GM23338 (cell line): ENCODE data around the gene SYNRG. TPM values are rescaled to one million over a fixed set of nuclear protein-coding genes. Genes with fewer than 3 reads are reported as not detected.

ENCODE experiments used
- ATAC-seq: fragments of 200-7000 bp; cut with Tn5 transposase; 3 replicates; pipeline ENCODE4 v1.9.1; 2020
- DNase-seq: peaks from one replicate; pipeline ENCODE4 v3.0.0-alpha.2; 2015; ENCODE audit warnings: low spot score
- H2AFZ ChIP-seq: fragments of 200-600 bp; sonication (generic); 2 replicates; pipeline ENCODE4 v1.8.0; 2016; ENCODE audit warnings: antibody characterized with exemption, mild to moderate bottlenecking, moderate library complexity
- H3F3A ChIP-seq: fragments of 200-600 bp; sonication (generic); replicated peaks from 2 replicates; pipeline ENCODE4 v1.8.0; 2017; ENCODE audit warnings: antibody characterized with exemption, mixed run types, low read depth
- H3K27ac ChIP-seq: fragments of 200-600 bp; sonication (generic); 2 replicates; pipeline ENCODE4 v1.6.1; 2016; ENCODE audit warnings: low read depth
- H3K27me3 ChIP-seq: fragments of 200-600 bp; sonication (generic); 2 replicates; pipeline ENCODE4 v1.8.0; 2016; ENCODE audit warnings: mild to moderate bottlenecking, mixed run types, moderate library complexity; ENCODE audit not compliant: insufficient read depth
- H3K36me3 ChIP-seq: fragments of 200-600 bp; sonication (generic); 2 replicates; pipeline ENCODE4 v1.8.0; 2016; ENCODE audit warnings: mild to moderate bottlenecking; ENCODE audit not compliant: insufficient read depth
- H3K4me1 ChIP-seq: fragments of 200-600 bp; sonication (generic); 2 replicates; pipeline ENCODE4 v1.8.0; 2016; ENCODE audit warnings: mild to moderate bottlenecking, moderate library complexity; ENCODE audit not compliant: insufficient read depth
- H3K4me2 ChIP-seq: fragments of 200-600 bp; sonication (generic); 2 replicates; pipeline ENCODE4 v1.7.1; 2017; ENCODE audit warnings: mixed run types
- H3K4me3 ChIP-seq: fragments of 200-600 bp; sonication (generic); 2 replicates; pipeline ENCODE4 v1.6.1; 2016; ENCODE audit warnings: mixed run types
- H3K79me2 ChIP-seq: fragments of 200-600 bp; sonication (generic); replicated peaks from 2 replicates; pipeline ENCODE4 v1.8.0; 2017; ENCODE audit warnings: mild to moderate bottlenecking; ENCODE audit not compliant: insufficient read depth
- H3K9me2 ChIP-seq: fragments of 200-600 bp; sonication (generic); 2 replicates; pipeline ENCODE4 v1.8.0; 2017; ENCODE audit not compliant: insufficient read depth
- H4K20me1 ChIP-seq: fragments of 200-600 bp; sonication (generic); replicated peaks from 2 replicates; pipeline ENCODE4 v1.8.0; 2017; ENCODE audit warnings: mild to moderate bottlenecking; ENCODE audit not compliant: insufficient read depth
- H3K27ac Mint-ChIP-seq: 2 replicates; pipeline ENCODE4 v1.8.0; 2020; ENCODE audit warnings: inconsistent platforms, mild to moderate bottlenecking, moderate library complexity, mixed read lengths
- H3K27me3 Mint-ChIP-seq: 3 replicates; pipeline ENCODE4 v1.8.0; 2022; ENCODE audit warnings: low read depth, mild to moderate bottlenecking, moderate library complexity, mixed read lengths, inconsistent platforms; ENCODE audit not compliant: insufficient read depth, poor library complexity
- H3K36me3 Mint-ChIP-seq: 3 replicates; pipeline ENCODE4 v1.8.0; 2021; ENCODE audit warnings: low read depth, mild to moderate bottlenecking, inconsistent platforms, moderate library complexity, mixed read lengths
- H3K4me1 Mint-ChIP-seq: 3 replicates; pipeline ENCODE4 v1.8.0; 2020; ENCODE audit warnings: mild to moderate bottlenecking, inconsistent platforms, mixed read lengths
- H3K4me3 Mint-ChIP-seq: 3 replicates; pipeline ENCODE4 v1.8.0; 2021; ENCODE audit warnings: moderate library complexity, mild to moderate bottlenecking, inconsistent platforms, mixed read lengths
- H3K9me3 Mint-ChIP-seq: 3 replicates; pipeline ENCODE4 v1.8.0; 2020; ENCODE audit warnings: moderate library complexity, mild to moderate bottlenecking, inconsistent platforms, mixed read lengths
- CREB1 ChIP-seq: fragments of 250-450 bp; sonication (Bioruptor Pico); IDR thresholded peaks from 2 replicates; pipeline ENCODE4 v1.5.0; 2020; ENCODE audit warnings: low read depth, mild to moderate bottlenecking, moderate library complexity
- EZH2 ChIP-seq: fragments of 200-600 bp; sonication (generic); IDR thresholded peaks from one replicate; pipeline ENCODE4 v1.8.0; 2017; ENCODE audit warnings: antibody characterized with exemption, mild to moderate bottlenecking, low read depth; ENCODE audit not compliant: unreplicated experiment
- JUNB ChIP-seq: IDR thresholded peaks from one replicate; pipeline ENCODE4 v1.6.1; 2016; ENCODE audit warnings: antibody characterized with exemption; ENCODE audit not compliant: unreplicated experiment
- ZNF114 ChIP-seq: fragments of 250-450 bp; sonication (Bioruptor Pico); IDR thresholded peaks from 2 replicates; pipeline ENCODE4 v1.5.0; 2020; ENCODE audit warnings: mild to moderate bottlenecking, moderate library complexity
- polyA plus RNA-seq: library from polyadenylated mRNA; unstranded; fragments of >200 nt; fragmentation: Nextera tagmentation; extraction: Ambion mirVana; gene quantifications from 2 replicates; pipeline ENCODE4 v1.2.1, GENCODE V29; 2016
- total RNA-seq: library from RNA; depleted of rRNA; stranded (reverse); fragments of >200 nt; shearing (Covaris generic); gene quantifications from 2 replicates; pipeline ENCODE4 v1.2.3, GENCODE V29; 2014
- TF ChIP-seq, protein P1 (sequence below): IDR thresholded peaks from 2 replicates; pipeline ENCODE4 v1.6.1; 2016; ENCODE audit warnings: antibody characterized with exemption
- TF ChIP-seq, protein P2 (sequence below), 2 experiments: fragments of 200-600 bp in 1 of 2; sonication (generic) in 1 of 2; conservative IDR thresholded peaks; 2 replicates each; pipeline versions ENCODE4 v1.5.1 to v1.6.1; 2016 to 2017; ENCODE audit warnings: antibody characterized with exemption in 2 of 2, low read depth in 2 of 2, mild to moderate bottlenecking in 2 of 2, moderate library complexity in 1 of 2
- TF ChIP-seq, protein P3 (sequence below): IDR thresholded peaks from one replicate; pipeline ENCODE4 v1.6.1; 2018; ENCODE audit warnings: antibody characterized with exemption; ENCODE audit not compliant: unreplicated experiment
- TF ChIP-seq, protein P4 (sequence below): fragments of 250-450 bp; sonication (Bioruptor Pico); IDR thresholded peaks from 2 replicates; pipeline ENCODE4 v1.5.0; 2020; ENCODE audit warnings: mild to moderate bottlenecking, moderate library complexity

The SYNRG gene
- total and polyA plus RNA-seq, 2 experiments from 2014 or later = 18.6 to 22.6 TPM

DNA sequence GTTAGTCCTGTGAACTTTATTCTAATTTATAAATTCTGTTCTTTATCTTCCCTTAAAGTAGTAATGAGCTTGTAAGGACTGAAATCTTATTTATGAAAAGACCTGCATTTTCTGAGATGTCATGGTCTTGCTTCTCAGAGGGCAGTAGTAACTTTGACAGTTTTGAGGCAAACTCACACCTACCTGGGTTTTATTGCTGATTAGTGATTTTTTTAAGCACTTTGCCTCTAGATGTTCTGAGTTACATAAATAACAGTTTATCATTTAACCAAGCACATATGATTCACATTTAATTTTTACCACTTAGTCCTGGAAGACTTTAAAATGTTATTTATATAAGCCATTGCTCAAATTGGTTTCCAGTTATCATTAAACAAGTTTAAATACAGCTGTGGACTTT lies 108.8 kb downstream of the SYNRG start:
- no peaks in the 10 kb centered on the region for H3F3A ChIP-seq
- Mint-ChIP-seq H3K36me3 (peaks cover 2% of the 10 kb centered on the region; the same call in 1 of the 3 replicates), H3K9me3 (no peaks in the 10 kb centered on the region), H3K27ac (no peak overlapping the region), H3K27me3 (peaks cover 2% of the 10 kb centered on the region), H3K4me1 (peaks cover 11% of the 10 kb centered on the region), H3K4me3 (no peak overlapping the region)
- peaks cover 75% of the 10 kb centered on the region for H3K79me2 ChIP-seq
- H3K36me3 ChIP-seq = no peaks in the 10 kb centered on the region
- no peak overlapping the region for H2AFZ ChIP-seq
- H3K4me3 ChIP-seq = no peak overlapping the region
- no peaks in the 10 kb centered on the region; the same call in none of the 2 replicates for H4K20me1 ChIP-seq
- no peaks in the 10 kb centered on the region; the same call in 1 of the 2 replicates for H3K4me1 ChIP-seq
- TF ChIP-seq, protein P1, sequence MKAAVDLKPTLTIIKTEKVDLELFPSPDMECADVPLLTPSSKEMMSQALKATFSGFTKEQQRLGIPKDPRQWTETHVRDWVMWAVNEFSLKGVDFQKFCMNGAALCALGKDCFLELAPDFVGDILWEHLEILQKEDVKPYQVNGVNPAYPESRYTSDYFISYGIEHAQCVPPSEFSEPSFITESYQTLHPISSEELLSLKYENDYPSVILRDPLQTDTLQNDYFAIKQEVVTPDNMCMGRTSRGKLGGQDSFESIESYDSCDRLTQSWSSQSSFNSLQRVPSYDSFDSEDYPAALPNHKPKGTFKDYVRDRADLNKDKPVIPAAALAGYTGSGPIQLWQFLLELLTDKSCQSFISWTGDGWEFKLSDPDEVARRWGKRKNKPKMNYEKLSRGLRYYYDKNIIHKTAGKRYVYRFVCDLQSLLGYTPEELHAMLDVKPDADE = no peak
- no peak for TF ChIP-seq CREB1 (CRISPR knock-in tag)
- TF ChIP-seq, protein P2, sequence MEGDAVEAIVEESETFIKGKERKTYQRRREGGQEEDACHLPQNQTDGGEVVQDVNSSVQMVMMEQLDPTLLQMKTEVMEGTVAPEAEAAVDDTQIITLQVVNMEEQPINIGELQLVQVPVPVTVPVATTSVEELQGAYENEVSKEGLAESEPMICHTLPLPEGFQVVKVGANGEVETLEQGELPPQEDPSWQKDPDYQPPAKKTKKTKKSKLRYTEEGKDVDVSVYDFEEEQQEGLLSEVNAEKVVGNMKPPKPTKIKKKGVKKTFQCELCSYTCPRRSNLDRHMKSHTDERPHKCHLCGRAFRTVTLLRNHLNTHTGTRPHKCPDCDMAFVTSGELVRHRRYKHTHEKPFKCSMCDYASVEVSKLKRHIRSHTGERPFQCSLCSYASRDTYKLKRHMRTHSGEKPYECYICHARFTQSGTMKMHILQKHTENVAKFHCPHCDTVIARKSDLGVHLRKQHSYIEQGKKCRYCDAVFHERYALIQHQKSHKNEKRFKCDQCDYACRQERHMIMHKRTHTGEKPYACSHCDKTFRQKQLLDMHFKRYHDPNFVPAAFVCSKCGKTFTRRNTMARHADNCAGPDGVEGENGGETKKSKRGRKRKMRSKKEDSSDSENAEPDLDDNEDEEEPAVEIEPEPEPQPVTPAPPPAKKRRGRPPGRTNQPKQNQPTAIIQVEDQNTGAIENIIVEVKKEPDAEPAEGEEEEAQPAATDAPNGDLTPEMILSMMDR (conservative IDR thresholded peaks at IDR 0.05; ENCODE audit: low read depth in 2 of 2) = no peak
- TF ChIP-seq, protein P3, sequence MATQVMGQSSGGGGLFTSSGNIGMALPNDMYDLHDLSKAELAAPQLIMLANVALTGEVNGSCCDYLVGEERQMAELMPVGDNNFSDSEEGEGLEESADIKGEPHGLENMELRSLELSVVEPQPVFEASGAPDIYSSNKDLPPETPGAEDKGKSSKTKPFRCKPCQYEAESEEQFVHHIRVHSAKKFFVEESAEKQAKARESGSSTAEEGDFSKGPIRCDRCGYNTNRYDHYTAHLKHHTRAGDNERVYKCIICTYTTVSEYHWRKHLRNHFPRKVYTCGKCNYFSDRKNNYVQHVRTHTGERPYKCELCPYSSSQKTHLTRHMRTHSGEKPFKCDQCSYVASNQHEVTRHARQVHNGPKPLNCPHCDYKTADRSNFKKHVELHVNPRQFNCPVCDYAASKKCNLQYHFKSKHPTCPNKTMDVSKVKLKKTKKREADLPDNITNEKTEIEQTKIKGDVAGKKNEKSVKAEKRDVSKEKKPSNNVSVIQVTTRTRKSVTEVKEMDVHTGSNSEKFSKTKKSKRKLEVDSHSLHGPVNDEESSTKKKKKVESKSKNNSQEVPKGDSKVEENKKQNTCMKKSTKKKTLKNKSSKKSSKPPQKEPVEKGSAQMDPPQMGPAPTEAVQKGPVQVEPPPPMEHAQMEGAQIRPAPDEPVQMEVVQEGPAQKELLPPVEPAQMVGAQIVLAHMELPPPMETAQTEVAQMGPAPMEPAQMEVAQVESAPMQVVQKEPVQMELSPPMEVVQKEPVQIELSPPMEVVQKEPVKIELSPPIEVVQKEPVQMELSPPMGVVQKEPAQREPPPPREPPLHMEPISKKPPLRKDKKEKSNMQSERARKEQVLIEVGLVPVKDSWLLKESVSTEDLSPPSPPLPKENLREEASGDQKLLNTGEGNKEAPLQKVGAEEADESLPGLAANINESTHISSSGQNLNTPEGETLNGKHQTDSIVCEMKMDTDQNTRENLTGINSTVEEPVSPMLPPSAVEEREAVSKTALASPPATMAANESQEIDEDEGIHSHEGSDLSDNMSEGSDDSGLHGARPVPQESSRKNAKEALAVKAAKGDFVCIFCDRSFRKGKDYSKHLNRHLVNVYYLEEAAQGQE = no peak
- no peak for TF ChIP-seq EZH2
- TF ChIP-seq, protein P4, sequence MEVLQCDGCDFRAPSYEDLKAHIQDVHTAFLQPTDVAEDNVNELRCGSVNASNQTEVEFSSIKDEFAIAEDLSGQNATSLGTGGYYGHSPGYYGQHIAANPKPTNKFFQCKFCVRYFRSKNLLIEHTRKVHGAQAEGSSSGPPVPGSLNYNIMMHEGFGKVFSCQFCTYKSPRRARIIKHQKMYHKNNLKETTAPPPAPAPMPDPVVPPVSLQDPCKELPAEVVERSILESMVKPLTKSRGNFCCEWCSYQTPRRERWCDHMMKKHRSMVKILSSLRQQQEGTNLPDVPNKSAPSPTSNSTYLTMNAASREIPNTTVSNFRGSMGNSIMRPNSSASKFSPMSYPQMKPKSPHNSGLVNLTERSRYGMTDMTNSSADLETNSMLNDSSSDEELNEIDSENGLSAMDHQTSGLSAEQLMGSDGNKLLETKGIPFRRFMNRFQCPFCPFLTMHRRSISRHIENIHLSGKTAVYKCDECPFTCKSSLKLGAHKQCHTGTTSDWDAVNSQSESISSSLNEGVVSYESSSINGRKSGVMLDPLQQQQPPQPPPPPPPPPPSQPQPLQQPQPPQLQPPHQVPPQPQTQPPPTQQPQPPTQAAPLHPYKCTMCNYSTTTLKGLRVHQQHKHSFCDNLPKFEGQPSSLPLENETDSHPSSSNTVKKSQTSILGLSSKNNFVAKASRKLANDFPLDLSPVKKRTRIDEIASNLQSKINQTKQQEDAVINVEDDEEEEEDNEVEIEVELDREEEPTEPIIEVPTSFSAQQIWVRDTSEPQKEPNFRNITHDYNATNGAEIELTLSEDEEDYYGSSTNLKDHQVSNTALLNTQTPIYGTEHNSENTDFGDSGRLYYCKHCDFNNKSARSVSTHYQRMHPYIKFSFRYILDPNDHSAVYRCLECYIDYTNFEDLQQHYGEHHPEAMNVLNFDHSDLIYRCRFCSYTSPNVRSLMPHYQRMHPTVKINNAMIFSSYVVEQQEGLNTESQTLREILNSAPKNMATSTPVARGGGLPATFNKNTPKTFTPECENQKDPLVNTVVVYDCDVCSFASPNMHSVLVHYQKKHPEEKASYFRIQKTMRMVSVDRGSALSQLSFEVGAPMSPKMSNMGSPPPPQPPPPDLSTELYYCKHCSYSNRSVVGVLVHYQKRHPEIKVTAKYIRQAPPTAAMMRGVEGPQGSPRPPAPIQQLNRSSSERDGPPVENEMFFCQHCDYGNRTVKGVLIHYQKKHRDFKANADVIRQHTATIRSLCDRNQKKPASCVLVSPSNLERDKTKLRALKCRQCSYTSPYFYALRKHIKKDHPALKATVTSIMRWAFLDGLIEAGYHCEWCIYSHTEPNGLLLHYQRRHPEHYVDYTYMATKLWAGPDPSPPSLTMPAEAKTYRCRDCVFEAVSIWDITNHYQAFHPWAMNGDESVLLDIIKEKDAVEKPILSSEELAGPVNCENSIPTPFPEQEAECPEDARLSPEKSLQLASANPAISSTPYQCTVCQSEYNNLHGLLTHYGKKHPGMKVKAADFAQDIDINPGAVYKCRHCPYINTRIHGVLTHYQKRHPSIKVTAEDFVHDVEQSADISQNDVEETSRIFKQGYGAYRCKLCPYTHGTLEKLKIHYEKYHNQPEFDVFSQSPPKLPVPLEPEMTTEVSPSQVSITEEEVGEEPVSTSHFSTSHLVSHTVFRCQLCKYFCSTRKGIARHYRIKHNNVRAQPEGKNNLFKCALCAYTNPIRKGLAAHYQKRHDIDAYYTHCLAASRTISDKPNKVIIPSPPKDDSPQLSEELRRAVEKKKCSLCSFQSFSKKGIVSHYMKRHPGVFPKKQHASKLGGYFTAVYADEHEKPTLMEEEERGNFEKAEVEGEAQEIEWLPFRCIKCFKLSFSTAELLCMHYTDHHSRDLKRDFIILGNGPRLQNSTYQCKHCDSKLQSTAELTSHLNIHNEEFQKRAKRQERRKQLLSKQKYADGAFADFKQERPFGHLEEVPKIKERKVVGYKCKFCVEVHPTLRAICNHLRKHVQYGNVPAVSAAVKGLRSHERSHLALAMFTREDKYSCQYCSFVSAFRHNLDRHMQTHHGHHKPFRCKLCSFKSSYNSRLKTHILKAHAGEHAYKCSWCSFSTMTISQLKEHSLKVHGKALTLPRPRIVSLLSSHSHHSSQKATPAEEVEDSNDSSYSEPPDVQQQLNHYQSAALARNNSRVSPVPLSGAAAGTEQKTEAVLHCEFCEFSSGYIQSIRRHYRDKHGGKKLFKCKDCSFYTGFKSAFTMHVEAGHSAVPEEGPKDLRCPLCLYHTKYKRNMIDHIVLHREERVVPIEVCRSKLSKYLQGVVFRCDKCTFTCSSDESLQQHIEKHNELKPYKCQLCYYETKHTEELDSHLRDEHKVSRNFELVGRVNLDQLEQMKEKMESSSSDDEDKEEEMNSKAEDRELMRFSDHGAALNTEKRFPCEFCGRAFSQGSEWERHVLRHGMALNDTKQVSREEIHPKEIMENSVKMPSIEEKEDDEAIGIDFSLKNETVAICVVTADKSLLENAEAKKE (CRISPR knock-in tag) = no peak
- no peak for TF ChIP-seq JUNB
- TF ChIP-seq ZNF114 (CRISPR knock-in tag) = no peak
- no peaks in the 10 kb centered on the region for H3K9me2 ChIP-seq
- H3K27ac ChIP-seq = no peak overlapping the region
- no peaks in the 10 kb centered on the region for H3K27me3 ChIP-seq
- DNase-seq = no peak
- H3K4me2 ChIP-seq = no peak overlapping the region
- ATAC-seq = no peak
